Activated gamma-delta T cell treated with Interleukin-2 at 50 U/mL for 16 hours (primary cell): ENCODE data around the gene NLN.
"Not testable (repeated sequence)": the region's sequence is repeated elsewhere in the genome, so short reads cannot be mapped to it uniquely, and the experiment has no call there.

Experiments used
- DNase-seq: peaks from one replicate; pipeline ENCODE4 v3.0.0-alpha.2; 2020

Gene NLN

DNA sequence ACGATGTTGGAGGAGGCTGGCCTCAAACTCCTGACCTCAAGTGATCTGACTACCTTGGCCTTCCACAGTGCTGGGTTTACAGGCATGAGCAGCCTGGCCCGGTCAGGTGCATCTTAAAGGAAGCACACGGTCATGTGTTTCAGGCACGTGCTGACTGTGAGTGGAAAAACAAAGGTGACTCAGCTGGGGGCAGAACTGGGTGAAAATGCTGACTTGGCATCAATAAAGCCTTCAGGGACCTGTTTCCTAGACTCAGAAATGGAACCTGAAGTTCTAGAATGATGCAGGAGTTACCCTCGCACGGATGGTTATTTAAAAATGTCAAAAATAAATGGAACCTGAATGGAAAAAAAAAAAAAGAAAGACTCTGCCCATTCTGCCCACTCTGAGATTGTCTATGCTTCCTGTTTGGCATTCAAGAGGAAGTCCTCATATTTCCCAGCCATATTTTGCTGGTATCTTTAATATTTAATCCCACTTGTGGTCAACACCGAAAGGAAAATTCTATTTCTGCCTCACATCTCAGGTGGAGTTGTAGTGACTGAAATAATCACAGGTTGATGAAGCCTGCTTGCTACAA is 12.3 kb downstream of the NLN start:
- DNase-seq: not testable (repeated sequence)

DNA sequence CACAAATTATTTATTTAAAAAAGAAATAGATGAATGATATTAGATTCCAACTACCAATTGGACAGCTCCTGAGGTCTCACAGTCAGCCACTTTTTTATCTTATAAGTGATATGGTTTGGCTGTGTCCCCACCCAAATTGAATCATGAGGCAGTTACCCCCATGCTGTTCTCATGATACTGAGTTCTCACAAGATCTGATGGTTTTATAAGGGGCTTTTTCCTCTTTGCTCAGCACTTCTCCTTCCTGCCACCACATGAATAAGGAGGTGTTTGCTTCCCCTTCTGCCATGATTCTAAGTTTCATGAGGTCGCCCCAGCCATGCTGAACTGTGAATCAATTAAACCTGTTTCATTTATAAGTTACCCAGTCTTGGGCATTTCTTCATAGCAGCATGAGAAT is 12.9 kb downstream of the NLN start:
- DNase-seq: no peak

DNA sequence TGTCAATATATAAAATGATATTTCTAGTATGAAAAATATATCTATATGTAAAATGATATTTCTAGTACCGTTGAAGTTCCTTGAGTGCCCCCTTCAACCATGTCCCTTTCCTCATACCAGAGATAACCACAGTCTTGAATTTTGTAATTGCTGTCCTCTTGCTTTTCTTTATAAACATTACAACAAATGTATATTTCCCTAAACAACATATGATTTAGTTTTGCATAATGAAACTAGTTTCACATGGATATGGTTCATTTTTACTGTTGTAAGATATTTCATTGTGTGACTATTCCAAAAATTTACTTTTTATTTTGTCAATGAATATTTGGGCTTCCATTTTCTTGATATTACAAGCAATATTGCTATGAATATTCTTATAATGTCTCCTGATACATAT is 14.0 kb downstream of the NLN start:
- DNase-seq: no peak

DNA sequence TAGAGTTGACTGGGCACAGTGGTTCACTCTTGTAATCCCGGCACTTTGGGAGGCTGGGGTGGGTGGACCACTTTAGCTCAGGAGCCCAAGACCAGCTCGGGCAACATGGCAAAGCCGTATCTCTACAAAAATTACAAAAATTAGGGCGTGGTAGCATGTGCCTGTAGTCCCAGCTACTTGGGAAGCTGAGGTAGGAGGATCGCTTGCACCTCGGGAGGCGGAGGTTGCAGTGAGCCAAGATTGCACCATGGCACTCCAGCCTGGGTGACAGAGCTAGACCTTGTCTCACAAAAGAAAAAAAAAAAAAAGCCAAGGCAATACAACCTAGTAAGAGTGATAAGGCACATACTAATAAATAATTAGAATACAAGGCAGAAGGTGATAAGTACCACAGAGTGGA is 15.8 kb downstream of the NLN start:
- no peak for DNase-seq

DNA sequence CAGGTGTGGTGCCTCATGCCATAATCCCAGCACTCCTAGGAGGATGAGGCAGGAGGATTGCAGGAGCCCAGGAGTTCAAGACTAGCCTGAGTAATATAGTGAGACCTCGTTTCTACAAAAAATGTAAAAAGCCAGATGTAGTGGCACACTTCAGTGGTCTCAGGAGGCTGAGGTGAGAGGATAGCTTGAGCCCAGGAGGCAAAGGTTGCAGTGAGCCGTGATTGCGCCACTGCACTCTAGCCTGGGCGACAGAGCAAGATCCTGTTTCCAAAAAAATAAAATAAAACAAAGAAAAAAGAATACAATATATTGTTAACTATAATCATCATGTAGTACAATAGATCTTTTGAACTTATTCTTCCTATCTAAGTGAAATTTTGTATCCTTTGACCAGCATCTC is 16.3 kb downstream of the NLN start:
- DNase-seq: no peak

DNA sequence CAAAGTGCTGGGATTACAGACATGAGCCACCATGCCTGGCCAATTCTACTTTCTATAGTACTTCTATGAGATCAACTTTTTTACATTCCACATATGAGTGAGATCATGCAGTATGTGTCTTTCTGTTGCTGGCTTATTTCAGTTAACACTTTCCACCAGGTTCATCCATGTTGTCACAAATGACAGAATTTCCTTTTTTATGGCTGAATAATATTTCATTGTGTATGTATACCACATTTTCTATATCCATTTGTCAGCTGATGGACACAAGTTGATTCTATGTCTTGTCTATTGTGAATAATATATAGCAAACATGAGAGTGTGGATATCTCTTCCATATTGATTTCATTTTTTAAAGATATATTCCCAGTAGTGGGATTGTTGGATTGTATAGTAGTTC is 17.2 kb downstream of the NLN start:
- DNase-seq: no peak

DNA sequence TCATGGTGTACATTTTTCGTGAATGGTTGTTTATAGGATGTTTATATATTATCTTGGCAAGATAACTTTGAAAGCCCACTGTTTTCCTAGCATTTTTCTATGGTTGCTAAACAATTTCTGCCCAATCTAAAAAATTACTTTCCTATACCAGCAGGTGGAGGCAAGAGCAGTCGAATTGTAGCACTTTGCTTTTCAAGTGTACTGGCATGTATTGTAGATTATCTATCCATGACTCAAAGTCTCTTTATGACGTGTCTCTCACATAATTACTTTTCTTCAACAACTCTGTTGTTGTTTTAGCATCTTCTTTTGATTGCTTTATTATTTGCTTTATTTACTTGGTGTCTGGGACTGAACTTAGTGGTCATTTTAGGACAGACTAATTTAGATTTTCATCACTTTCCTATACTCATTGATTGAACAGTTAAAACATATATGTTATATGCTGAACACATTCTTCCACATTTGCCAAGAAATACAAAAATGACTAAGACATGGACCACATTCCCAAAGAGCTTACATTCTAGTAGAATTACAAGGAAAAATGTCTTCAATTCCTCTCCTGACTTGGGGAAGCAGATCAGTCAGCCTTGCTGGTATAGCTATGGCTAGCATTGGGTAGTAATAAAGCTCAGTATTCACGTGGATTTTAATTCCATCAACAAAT is 20.7 kb downstream of the NLN start:
- no peak for DNase-seq

DNA sequence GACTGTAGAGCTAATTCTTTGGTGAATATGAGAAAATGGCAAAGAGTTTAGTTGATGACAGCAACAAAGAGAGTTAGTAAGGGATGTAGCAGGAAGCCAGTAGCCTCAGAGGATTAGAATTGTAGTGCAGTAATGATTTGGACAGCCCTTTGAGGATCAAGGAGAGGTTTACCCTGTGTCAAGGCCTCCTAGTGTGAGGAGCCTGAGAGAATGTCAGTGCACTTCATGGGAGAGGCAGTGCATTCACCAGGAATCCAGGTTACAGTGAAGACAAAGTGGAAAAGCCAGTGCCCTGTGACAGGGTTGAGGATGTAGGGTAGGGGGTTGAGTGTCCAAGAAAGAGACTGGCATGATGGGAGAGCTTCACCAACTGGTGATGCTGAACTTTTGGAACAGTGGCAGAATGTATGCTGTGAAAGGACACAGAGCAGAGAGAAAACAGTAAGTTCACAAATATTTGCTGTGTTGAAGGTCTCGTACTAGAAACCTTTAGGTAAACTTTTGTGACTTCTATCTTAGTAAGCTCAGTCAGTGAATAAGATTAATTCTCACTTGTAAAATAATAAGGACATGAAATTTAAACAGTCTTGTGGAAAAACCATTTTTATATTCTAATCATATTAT is 27.3 kb downstream of the NLN start:
- DNase-seq: no peak

DNA sequence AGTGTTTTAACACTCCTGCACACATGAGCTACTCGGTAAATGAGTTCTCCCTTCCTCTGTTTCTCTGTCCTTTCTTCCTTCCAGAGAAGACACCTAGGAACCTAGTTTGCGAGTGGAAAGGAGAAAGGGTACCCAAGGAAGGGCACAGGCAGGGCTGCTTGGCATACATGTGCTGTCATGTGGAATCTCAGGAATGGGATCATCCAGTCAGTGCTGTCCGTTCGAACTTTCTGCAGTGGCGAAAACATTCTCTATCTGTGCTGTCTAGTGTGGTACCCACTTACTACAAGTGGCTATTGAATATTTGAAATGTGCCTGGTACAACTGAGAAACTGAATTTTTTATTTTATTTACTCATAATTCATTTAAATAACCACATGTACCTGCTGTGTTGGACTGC is 28.0 kb downstream of the NLN start:
- DNase-seq: no peak

DNA sequence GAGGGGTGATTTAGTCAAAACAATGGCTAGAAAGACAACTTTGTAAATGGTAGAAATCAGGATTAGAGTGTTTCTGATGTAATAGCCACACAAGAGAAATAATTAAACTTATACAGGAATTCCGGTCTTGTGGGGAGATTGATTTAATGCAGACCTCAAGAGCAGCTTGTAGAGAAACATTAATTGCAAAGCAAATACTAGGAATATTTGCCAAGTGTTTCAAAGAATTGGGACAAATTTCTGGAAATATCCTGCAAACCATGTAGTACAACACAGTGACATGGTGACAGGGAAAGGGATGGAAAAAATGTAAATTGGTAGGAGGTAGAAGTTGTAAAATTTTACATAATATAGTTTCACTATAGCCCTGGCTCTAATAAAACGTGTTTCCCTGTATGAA is 28.9 kb downstream of the NLN start:
- DNase-seq: no peak

DNA sequence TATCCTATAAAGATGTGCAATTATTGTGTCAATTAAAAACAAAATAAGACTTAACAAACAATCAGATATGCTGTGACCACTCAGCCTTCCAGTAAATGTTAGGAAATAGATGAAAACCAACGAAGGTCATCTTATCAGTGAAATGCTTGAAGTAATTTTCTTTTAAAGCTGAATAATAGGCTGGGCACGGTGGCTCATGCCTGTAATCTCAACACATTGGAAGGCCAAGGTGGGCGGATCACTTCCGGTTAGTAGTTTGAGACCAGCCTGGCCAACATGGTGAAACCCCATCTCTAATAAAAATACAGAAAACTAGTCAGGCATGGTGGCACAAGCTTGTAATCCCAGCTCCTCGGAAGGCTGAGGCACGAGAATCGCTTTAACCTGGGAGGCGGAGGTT is 31.2 kb downstream of the NLN start:
- DNase-seq: no peak

DNA sequence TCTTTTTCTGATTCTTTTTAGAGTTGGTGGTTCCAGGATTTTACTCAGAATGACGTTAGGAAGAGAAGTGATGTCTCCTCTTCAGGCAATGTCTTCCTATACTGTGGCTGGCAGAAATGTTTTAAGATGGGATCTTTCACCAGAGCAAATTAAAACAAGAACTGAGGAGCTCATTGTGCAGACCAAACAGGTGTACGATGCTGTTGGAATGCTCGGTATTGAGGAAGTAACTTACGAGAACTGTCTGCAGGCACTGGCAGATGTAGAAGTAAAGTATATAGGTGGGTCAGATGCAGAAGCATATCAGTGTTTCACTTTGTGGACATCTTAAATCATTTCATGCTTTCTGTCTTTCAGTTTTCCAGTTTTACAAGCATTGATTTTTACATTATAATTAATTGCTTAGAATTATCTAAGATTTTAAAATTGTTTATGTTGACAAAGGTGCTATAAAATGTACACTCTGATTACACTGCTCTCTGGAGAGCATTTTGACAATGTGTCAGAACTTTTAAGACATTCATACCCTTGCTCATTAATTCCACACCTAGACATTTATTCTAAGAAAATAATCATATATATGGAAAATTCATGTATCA is 36.6 kb downstream of the NLN start:
- no peak for DNase-seq

DNA sequence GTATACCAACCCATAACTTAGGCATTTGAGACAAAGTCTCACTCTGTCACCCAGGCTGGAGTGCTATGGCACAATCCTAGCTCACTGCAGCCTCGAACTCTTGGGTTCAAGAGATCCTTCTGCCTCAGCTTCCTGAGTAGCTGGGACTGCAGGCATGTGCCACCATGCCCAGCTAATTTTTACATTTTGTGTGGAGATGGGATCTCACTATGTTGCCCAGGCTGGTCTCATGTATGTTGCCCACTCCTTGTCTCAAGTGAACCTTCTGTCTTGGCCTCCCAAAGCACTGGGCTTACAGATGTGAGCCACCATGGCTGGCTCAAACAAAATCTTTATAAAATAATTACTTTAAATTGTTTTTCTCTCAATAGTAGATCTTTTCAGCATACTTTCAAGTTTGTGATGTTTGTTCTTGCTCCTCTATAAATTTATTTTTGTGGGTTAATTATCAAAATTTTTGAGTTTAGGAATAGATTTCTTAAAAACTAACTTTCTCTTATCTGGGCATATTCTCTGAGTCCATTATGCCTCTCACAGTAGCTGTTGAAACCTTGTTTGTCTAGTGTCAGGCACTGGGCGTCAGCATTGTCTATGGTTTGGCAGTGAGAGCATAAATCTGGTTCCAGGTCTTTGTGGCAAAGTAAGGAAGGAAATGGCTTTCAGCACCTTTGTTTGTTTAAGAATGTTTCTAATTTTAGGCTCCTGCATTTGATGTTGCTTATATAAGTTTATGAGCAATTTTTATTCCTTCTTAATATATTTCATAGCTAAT is 38.7 kb downstream of the NLN start:
- DNase-seq: peak; percentile 58

DNA sequence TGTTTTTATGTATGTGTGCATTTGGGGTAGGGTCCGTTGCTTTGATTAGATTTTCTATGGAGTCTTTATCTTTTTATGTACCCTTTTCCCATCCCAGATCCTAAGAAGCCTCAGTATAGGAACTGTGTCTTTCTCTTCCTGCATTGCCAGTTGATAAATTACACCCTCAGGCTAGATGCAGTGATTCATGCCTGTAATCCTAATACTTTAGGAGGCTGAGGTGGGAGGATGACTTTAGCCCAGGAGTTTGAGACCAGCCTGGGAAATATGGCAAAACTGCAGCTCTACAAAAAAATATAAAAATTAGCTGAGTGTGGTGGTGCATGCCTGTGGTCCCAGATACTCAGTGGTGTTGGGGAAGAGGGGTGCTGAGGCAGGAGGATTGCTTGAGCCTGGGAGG is 40.2 kb downstream of the NLN start:
- DNase-seq: no peak

DNA sequence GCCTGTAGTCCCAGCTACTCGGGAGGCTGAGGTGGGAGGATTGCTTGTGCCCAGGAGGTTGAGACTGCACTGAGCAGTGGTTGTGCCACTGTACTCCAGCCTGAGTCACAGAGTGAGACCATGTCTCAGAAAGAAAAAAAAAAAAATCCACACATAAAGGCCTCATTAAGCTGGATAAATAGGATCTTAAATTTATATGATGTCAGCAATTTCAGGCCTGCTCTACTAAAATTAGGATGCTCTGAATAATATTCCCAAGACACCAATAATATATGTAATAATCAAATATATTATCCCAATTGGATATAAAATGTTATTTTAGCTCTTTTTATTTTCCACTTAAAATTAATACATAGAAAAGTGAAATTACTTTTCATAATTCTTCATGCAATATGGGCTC is 43.6 kb downstream of the NLN start:
- DNase-seq: no peak

DNA sequence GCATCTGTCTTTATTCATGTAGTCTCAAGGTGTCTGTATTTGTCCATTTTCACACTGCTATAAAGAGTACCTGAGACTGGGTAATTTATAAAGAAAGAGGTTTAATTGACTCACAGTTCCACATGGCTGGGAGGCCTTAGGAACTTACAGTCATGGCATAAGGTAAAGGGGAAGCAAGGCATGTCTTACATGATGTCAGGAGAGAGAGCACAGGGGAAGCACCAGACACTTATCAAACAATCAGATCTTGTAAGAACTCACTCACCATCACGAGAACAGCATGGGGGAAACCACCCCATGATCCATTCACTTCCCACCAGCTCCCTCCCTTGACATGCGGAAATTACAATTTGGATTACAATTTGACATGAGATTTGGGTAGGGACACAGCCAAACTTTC is 44.2 kb downstream of the NLN start:
- DNase-seq: no peak

DNA sequence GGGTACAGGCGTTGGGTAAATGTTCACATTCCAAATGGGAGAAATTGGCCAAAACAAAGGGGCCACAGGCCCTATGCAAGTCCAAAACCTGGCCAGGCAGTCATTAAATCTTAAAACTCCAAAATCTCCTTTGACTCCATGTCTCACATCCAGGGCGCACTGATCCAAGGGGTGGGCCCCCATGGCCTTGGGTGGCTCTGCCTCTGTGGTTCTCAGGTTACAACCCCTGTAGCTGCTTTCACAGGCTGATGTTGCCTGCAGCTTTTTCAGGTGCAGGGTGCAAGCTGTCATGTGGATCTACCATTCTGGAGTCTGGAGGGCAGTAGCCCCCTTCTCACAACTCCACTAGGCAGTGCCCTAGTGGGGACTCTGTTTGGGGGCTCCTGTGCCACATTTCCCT is 44.8 kb downstream of the NLN start:
- DNase-seq: no peak

DNA sequence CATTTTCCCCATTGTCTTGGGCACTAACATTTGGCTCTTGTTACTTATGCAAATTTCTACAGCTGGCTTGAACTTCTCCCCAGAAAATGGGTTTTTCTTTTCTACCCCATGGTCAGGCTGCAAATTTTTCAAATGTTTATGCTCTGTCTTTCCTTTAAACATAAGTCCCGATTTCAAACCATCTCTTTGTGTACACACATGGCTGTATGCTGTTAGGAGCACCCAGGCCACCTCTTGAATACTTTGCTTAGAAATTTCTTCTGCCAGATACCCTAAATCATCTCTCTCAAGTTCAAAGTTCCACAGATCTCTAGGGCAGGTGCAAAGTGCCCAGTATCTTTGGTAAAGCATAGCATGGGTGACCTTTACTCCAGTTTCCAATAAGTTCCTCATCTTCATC is 45.6 kb downstream of the NLN start:
- DNase-seq: no peak

DNA sequence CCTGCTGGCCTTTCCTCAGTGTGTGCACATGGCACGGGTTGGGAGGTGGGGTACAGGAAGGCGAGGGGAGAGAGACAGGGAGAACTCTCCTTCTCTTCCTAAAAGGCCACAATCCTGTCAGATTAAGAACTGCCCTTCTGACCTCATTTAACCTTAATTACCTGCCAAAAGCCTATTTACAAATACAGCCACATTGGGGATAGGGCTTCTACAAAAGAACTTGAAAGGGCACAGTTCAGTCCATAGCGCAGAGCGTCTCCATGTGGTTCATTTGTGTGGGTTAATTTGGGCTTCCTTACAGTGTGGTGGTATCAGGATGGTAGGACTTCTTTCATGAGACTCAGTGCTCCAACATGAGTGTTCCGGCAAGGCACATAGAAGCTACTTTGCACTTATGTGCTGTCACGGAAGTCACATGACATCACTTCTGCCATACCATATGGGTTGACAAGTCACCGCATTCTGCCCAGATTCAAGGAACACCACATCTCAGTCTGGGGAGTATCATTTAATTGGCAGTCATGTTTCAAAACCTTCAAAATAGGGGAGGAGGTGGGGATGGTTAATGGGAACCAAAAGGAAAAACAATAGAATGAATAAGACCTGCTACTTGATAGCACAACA is 46.8 kb downstream of the NLN start:
- DNase-seq: no peak

DNA sequence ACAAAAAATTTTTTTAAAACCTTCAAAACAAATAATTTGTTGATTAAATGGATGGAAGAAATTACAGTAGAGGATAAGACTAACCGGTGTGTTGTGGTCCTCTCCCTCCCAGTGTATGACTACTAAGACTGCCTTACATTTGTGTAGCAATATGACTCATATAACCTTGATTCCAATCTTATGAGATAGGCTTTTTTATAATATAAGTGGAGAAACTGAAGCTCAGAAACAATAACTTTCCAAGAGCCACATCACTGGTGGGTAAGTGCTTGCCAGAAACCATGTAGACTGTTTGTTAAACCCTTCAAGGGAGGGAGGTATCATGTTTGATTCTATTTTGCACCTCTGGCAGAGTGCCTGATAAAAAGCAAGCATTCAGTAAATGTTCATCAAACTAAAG is 47.5 kb downstream of the NLN start:
- DNase-seq: no peak

DNA sequence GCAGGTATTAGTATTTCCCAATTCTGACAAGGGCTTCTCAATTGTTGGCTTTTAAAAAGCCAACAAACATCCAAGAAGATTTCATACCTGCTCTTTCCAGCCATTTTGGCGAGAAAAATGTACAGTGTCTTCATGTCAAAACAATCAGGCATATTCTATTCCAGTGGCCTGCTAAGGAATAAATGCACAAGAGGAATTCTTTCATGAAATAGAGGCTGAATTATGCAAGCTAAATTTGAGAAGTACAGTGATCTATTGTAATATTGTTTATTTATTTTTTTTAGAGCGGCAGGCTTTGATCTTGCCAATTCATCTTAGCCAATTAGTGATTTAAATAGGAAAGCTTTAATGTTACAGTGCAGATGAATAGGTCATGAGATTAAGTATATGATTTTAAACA is 49.3 kb downstream of the NLN start:
- no peak for DNase-seq

DNA sequence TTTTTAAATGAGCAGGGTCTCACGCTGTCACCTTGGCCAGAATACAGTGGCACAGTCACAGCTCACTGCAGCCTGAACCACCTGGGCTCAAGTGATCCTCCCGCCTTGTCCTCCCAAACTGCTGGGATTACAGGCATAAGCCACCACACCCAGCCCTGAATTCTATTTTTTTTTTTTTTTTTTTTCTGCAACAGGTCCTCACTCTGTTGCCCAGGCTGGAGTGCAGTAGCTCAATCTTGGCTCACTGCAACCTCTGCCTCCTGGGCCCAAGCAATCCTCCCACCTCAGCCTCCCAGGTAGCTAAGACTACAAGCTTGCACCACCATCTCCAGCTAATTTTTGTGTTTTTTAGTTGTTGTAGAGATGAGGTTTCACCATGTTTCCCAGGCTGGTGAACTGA is 51.0 kb downstream of the NLN start:
- not testable (repeated sequence) for DNase-seq

DNA sequence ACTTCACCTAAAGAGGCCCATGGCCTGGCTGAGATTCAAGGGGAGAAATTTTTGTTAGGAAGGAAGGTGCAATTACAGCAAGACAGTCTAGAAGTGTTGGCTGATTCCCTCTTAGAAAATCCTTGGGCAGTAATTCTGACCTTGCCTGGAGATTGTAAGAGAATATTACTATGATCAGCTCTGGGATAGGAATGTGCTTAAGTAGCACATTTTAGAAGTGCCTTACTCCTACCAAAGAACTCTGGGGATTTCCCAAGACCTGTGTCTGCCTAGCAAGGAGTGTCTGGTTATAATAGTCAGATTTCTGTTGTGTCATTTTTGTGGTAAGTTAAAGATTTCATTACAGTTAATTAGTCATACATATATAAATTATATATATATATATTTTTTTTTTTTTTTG is 52.3 kb downstream of the NLN start:
- DNase-seq: no peak
